Neutrophil (primary cell): Measurements from ENCODE around the gene KCTD5.
"Not testable (repeated sequence)": the region's sequence is repeated elsewhere in the genome, so short reads cannot be mapped to it uniquely, and the experiment has no call there.

Experiments
- H3K27ac ChIP-seq: fragments of 200-600 bp; sonication (generic); 2 replicates; pipeline ENCODE4 v1.5.1; 2016; ENCODE audit warnings: mild to moderate bottlenecking, moderate library complexity
- H3K27me3 ChIP-seq: fragments of 200-600 bp; sonication (generic); 2 replicates; pipeline ENCODE4 v1.6.0; 2016; ENCODE audit warnings: mild to moderate bottlenecking
- H3K36me3 ChIP-seq: fragments of 200-600 bp; sonication (generic); 2 replicates; pipeline ENCODE4 v1.5.1; 2017
- H3K4me1 ChIP-seq, 2 experiments: fragments of 200-600 bp in 1 of 2; sonication (generic) in 1 of 2; 1 replicate in 1 of 2; 2 replicates in 1 of 2; pipeline versions ENCODE4 v1.5.1 to v1.6.1; 2013 to 2016; ENCODE audit warnings: low read depth in 1 of 2, low read length in 1 of 2, mild to moderate bottlenecking in 1 of 2, moderate library complexity in 1 of 2; ENCODE audit not compliant: control insufficient read depth in 1 of 2, insufficient read depth in 1 of 2
- H3K4me3 ChIP-seq, 2 experiments: fragments of 200-600 bp in 1 of 2; sonication (generic) in 1 of 2; 1 replicate in 1 of 2; 2 replicates in 1 of 2; pipeline ENCODE4 v1.5.1; 2013 to 2016; ENCODE audit warnings: low read depth in 1 of 2, low read length in 1 of 2, mild to moderate bottlenecking in 1 of 2, moderate library complexity in 1 of 2
- H3K9me3 ChIP-seq: fragments of 200-600 bp; sonication (generic); 2 replicates; pipeline ENCODE4 v1.5.1; 2016
- CTCF ChIP-seq: fragments of 200-600 bp; sonication (generic); IDR thresholded peaks from 2 replicates; pipeline ENCODE4 v1.5.1; 2016; ENCODE audit warnings: antibody characterized with exemption

KCTD5 gene

GRCh38 chr16:2670017-2670416 is 12.3 kb upstream of the KCTD5 start:
- H3K9me3 ChIP-seq, H3K4me3 ChIP-seq, H3K27ac ChIP-seq, H3K27me3 ChIP-seq: not testable (repeated sequence)
- Histone ChIP-seq H3K36me3 (peaks cover 17% of the 10 kb centered on the region), H3K4me1 (peaks cover 25 to 32% of the 10 kb centered on the region in 2 experiments)
- peak; percentile 68 for TF ChIP-seq CTCF

GRCh38 chr16:2671193-2671592 is 11.1 kb upstream of the KCTD5 start:
- peaks cover 28 to 35% of the 10 kb centered on the region in 2 experiments for H3K4me1 ChIP-seq
- peaks cover 13% of the 10 kb centered on the region for H3K36me3 ChIP-seq
- not testable (repeated sequence) for H3K27me3 ChIP-seq, H3K4me3 ChIP-seq, H3K9me3 ChIP-seq, H3K27ac ChIP-seq

- Histone ChIP-seq H3K27me3 (no peaks in the 10 kb centered on the region), H3K36me3 (peaks cover 13% of the 10 kb centered on the region), H3K4me1 (peaks cover 28 to 35% of the 10 kb centered on the region in 2 experiments), H3K9me3 (no peaks in the 10 kb centered on the region), H3K4me3 (no peak overlapping the region), H3K27ac (peak overlapping the region; percentile 90)
- TF ChIP-seq CTCF, result no peak
Measured at GRCh38 chr16:2671741-2672140, 10.6 kb upstream of the KCTD5 start.

DNA sequence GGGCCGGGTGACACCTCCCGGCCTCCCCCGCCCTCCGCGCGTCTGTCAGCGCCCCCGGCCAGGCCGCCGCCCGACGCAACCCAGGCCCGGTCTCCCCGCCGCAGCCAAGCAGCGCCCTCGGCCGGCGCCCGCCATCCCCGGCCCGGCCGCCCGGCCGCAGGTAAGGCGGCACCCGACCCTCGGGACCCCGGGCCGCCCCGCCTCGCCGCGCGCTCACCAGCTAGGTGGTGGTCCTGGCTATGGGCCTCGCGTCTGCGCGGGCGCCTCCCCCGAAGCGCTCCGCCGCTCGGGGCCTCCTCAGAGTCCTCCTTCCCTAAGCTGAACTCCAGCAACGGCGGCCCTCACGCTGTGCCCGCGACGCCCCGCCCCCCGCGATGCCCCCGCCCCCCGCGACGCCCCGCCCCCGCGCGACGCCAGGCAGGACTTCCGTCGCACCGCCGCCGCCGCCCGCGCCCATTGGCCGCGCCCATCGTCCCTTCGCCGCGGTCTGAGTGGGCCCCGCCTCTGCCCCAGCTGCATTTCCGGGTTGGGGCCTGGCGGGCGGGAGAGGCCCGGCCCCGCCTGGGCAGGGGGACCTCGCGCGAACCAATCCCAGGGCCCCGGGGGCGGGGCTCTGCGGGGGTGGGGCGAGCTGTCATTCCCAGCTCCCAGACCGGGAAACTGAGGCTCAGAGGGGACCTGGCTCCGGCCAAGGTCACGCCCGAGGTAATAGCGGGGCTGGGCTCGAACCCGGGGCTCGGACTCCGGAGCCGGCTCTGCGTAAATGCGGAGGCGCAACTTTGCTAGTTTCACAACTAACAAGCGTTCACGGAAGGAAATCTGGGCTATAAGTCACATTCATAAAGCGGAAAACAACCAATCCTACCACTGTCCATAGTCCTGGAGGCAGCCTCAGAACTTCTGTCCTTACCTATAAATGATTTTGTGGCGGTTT is 9.0 kb upstream of the KCTD5 start:
- H3K4me3 ChIP-seq, result peak overlapping the region; percentile 79 to 83
- peak overlapping the region; percentile 90 for H3K27ac ChIP-seq
- H3K4me1 ChIP-seq, result peaks cover 28 to 35% of the 10 kb centered on the region in 2 experiments
- peak; percentile 31 for TF ChIP-seq CTCF
- H3K27me3 ChIP-seq, result no peaks in the 10 kb centered on the region
- peaks cover 12% of the 10 kb centered on the region for H3K36me3 ChIP-seq
- no peaks in the 10 kb centered on the region for H3K9me3 ChIP-seq

DNA sequence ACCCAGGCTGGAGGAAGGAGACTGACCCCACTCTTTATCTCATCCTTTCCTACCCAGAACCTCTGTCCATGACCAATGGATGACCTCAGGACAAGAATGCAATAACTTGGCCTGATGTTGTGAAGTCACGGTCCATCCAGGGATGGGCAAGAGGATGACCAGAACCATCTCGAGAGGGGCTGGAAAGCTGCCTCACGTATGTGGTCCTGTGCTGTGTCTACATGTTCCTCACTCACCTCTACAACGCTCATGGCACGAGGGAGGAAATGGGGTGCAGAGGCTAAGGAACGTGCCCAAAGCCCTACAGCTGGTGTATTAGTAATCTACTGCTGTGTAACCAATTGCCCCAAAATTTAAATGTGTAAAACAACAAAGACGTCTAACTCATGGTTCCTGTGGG is 7.3 kb upstream of the KCTD5 start:
- no peaks in the 10 kb centered on the region for H3K36me3 ChIP-seq
- no peak for TF ChIP-seq CTCF
- peaks cover 28 to 32% of the 10 kb centered on the region in 2 experiments for H3K4me1 ChIP-seq
- peak overlapping the region; percentile 90 for H3K27ac ChIP-seq
- no peaks in the 10 kb centered on the region for H3K9me3 ChIP-seq
- H3K27me3 ChIP-seq, result no peaks in the 10 kb centered on the region
- peak overlapping the region in 1 of 2 experiments; percentile 79 for H3K4me3 ChIP-seq

DNA sequence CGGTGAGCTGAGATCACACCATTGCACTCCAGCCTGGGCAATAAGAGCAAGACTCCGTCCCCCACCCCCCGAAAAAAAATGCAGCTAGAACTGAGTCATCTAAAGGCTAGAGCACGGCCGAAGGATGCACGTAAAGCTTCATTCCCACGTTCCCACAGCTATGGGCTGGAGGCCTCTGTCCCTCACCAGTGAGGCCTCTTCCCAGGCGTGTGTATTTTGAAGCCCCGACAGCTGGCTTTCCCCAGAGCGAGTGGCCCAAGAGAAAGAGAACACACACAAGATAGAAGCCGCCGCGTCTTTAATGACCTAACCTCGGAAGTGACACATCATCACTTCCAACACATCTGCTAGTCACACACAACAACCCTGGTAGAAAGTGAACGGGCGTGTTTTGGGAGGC is 6.6 kb upstream of the KCTD5 start:
- TF ChIP-seq CTCF, result no peak
- Histone ChIP-seq H3K27ac (no peak overlapping the region), H3K4me3 (no peak overlapping the region)

GRCh38 chr16:2676937-2677336 is 5.4 kb upstream of the KCTD5 start:
- not testable (repeated sequence) for H3K27ac ChIP-seq, H3K4me3 ChIP-seq, H3K9me3 ChIP-seq, H3K27me3 ChIP-seq, H3K36me3 ChIP-seq
- H3K4me1 ChIP-seq, result peaks cover 28 to 34% of the 10 kb centered on the region in 2 experiments

More for the DNA sequence above, 6.6 kb upstream of the KCTD5 start:
- no peaks in the 10 kb centered on the region for H3K9me3 ChIP-seq
- peaks cover 28 to 30% of the 10 kb centered on the region in 2 experiments for H3K4me1 ChIP-seq
- H3K27me3 ChIP-seq, result no peaks in the 10 kb centered on the region
- H3K36me3 ChIP-seq, result no peaks in the 10 kb centered on the region

DNA sequence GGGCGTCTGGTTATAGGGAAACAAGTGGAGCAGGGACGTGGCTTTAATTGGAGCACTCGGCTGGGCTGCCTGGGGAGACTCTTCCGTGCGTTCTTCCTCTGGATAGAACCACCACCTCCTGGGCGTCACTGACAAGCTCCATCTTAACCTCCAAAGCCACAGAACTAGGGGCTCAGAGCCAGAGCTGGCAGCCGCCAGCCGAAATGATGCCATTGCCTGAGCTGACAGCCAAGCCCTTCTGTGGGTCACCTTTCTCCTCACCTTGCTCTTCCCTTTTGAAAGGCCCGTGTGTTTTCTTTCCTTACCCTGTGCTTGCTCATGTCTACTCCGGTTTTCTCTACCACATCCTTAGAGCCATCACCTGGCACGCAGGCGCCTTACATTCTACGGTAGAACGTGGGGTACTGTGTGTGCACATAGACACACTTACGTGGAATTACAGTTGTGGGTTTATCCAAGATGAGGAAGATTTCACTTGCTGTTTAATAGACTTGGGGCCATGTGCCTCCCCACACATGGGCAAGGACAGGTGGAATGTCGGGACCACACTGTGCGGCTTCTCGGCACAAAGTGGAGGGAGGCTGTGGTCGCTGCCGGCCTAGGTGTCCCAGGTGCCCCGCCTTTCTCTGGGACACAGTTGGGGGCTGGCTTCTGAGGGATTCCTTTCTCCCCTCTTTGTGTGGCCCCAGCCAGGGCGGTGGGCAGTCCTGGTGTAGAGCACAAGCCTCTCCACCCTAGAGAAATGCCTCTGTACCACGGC is 3.9 kb upstream of the KCTD5 start:
- H3K9me3 ChIP-seq, H3K4me3 ChIP-seq, H3K27me3 ChIP-seq, H3K36me3 ChIP-seq, H3K27ac ChIP-seq: not testable (repeated sequence)
- H3K4me1 ChIP-seq, result peaks cover 33 to 37% of the 10 kb centered on the region in 2 experiments
